GM12801 (cell line): ENCODE results near the gene PHLPP2.

ENCODE experiments used
- CTCF ChIP-seq: IDR thresholded peaks from one replicate; pipeline ENCODE4 v1.5.1; 2011; ENCODE audit warnings: control low read depth; ENCODE audit not compliant: insufficient read length; ENCODE audit errors: extremely low read depth

Gene PHLPP2

GRCh38 chr16:71628810-71629209 lies 95.7 kb downstream of the PHLPP2 start:
- no peak for TF ChIP-seq CTCF

- no peak for TF ChIP-seq CTCF
Measured at GRCh38 chr16:71627731-71628181, 96.7 kb downstream of the PHLPP2 start.

GRCh38 chr16:71626858-71627213 lies 97.7 kb downstream of the PHLPP2 start:
- no peak for TF ChIP-seq CTCF

- TF ChIP-seq CTCF, result no peak
Measured at GRCh38 chr16:71626018-71626857, 98.3 kb downstream of the PHLPP2 start, which contains the start of gene MARVELD3. TSS of gene MARVELD3 (plus strand) at chr16:71626184. CDS start at chr16:71626230, 46 bp downstream.

- TF ChIP-seq CTCF, result no peak
Measured at GRCh38 chr16:71625113-71625850, 99.2 kb downstream of the PHLPP2 start.

GRCh38 chr16:71623597-71623996 lies 100.9 kb downstream of the PHLPP2 start:
- TF ChIP-seq CTCF, result no peak

- TF ChIP-seq CTCF, result no peak
Measured at GRCh38 chr16:71622088-71622487, 102.4 kb downstream of the PHLPP2 start.
